GM18526 (cell line): ENCODE results near the gene ZCWPW1.

Experiments used
- POLR2A ChIP-seq: IDR thresholded peaks from 3 replicates; pipeline ENCODE4 v1.6.1; 2011; ENCODE audit not compliant: insufficient read length; ENCODE audit errors: extremely low read depth

ZCWPW1 gene

DNA sequence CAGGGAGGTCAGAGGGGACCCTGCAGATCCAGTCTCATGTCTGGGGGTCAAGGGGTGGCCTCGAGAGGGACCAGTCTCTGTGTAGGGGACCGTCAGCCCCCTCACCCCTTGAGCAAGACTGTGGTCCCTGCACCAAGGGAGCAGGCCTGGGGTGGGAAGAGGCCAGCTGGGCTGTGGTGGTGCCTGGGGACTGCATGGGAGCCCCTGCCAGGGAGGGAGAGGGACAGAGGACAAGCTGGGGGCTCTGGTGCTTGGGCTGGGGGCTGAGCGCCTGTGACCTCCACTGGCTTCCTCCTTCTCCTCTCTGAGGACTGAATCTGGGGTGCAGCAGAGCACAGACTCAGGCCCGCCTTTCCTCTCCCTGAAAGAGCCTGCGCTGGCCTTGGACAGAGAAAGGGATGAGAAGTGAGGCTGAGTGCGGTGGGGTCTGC, 71.4 kb downstream of the ZCWPW1 start:
- TF ChIP-seq POLR2A = no peak

DNA sequence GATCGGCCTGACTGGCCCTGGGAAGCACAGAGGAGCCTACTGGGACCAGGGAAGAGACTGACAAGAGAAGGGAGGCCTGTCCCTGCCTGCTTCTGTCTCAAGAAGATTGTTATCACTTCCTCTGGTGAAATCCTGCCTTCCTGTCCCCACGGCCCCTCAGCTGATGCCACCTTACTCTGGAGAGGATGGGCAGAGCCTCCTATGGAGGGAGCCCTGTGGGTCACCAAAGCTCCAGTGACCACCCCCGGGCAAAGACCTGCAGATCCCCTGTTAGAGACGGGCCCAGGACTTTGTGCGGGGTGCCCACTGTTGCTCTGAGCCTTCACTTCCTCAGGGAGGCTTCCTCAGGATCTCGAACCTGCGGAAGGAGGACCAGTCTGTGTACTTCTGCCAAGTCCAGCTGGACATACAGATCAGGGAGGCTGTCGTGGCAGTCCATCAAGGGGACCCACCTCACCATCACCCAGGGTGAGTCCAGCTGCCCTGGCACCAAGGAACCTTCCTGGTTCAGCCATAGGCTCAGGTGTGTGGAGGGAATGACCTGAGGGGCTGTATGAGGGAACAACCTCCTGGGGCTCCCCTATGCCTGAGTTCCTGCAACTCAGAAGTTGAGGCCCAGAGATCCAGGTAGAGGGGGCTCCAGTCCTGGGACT, 72.0 kb downstream of the ZCWPW1 start:
- no peak for TF ChIP-seq POLR2A

DNA sequence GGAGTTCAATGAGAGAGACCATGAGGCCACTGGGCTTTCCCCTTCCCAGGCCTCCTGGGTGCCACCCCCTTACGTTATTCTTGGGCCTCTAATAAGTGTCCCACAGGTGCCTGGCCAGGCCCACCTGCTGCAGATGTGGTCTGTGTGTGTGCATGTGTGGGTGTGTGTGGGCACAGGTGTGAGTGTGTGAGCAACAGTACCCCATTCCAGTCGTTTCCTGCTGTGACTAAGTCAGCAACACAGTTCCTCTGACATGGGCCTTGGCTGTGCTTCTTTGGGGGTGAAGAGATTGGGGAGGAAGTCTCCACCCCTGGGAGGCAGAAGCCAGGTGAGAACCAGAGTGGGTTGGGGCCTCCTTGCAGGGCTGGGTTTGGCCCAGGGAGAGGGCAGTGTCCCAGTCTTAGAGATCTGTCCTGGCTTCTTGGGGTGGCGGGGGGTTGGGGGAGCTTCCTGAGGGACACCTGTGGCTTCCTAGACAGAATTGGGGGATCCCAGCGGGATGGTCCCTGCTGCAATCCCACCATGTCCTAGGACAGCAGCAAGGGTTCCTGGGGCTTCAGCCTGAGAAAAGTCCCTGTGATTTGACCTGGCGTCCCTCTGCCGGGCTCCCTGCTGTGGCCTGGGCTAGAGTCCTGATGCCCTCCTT, 74.7 kb downstream of the ZCWPW1 start:
- TF ChIP-seq POLR2A = no peak

DNA sequence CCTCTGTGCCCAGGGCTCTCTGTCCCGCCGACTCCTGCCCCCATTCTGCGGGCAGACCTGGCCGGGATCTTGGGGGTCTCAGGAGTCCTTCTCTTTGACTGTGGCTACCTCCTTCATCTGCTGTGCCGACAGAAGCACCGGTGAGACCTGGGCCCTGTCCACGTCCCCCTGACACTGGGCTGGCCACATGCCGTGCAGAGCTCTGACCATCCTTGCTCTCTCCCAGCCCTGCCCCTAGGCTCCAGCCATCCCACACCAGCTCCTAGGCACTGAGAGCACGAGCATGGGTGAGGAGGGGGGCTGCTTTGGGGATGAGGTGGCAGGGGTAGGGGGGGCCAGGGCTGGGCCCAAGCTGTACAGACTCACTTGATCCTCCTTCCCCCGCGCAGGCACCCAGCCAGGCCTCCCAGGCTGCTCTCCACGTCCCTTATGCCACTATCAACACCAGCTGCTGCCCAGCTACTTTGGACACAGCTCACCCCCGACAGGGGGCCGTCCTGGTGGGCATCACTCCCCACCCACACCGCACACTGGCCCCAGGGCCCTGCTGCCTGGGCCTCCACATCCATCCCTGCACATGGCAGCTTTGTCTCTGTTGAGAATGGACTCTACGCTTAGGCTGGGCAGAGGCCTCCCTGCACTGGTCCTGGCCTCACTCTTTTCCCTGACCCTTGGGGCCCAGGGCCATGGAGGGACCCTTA, 75.4 kb downstream of the ZCWPW1 start:
- no peak for TF ChIP-seq POLR2A

DNA sequence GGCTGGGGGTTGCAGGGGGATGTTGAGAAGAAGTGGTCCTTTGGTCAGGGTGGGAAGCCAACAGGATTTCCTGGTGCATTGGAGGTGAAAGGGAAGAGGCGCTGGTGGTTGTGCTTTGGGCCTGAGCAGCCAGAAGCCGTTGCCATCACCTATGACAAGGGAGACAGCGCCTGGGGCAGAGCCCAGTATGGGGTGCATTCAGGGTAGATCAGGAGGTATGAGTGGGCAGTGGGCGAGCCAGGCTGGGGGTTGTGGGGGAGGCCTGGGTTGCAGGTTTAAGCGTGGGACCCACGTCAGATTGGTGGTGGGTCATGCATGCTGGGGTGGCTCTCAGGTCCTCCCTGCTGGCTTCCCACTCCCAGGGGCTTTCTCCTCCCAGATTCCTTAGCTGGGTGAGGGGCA, 76.8 kb downstream of the ZCWPW1 start:
- no peak for TF ChIP-seq POLR2A
